CD4-positive, alpha-beta T cell treated with Interleukin-2 at 100 ng/mL for 4 hours (primary cell): ENCODE measurements around the gene ZNF254.
A peak's percentile ranks its signal among the peaks of the same experiment; 100 is the strongest.
"Not testable (repeated sequence)": the region's sequence is repeated elsewhere in the genome, so short reads cannot be mapped to it uniquely, and the experiment has no call there.

Experiments
- DNase-seq: peaks from one replicate; pipeline ENCODE4 v3.0.0-alpha.2; 2020; ENCODE audit warnings: low spot score

Gene ZNF254

DNA sequence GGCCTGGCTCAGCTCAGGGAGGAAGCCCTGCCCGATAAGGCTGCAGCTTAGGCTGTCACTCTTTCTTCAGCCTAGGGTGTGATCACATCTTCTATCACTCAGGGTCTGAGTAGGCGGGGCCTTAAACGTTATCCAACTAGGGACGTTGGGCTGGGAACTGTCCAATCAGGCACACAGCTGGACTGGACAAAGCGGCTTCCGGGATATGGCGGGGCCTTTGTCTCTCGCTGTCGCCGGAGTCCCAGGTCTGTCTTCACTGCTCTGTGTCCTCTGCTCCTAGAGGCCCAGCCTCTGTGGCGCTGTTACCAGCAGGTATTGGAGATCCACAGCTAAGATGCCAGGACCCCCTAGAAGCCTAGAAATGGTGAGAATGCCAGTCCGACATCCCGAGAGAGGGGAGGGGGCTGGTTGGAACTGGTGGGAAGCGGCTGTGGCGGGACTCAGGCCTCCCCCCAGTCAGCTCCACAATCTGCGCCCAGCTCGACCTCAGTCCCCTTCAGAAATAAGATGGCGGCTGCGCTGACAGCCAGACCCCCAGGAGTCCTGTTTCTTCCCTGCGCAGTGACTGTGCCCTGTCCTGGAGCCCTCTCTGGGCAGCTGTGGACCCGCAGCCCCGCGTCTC lies at the start of gene ZNF254:
TSS of gene ZNF254 (plus strand) at position 214 of the 622 bp plus-strand sequence. CDS start at position 335, 121 bp downstream.
- DNase-seq, result peak; percentile 83

DNA sequence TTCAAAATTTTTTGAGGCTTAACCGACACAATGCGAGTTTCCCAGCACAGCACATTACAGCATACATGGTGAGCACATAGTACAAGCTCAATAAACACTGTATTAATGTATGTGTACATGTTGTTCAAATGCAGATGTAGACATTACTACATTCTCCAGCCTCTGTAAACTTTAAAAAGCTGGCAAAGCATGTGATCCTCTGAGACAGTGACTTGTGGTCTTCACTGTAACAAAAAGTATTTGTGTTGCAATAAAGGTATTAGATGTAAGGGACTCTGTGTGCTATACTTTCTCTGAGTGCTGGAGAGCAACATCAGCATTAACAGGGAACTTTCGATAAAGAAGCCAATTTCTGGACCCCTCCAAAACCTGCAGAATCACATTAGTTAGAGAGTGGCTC lies 46.4 kb upstream of the ZNF254 start:
- DNase-seq, result no peak

DNA sequence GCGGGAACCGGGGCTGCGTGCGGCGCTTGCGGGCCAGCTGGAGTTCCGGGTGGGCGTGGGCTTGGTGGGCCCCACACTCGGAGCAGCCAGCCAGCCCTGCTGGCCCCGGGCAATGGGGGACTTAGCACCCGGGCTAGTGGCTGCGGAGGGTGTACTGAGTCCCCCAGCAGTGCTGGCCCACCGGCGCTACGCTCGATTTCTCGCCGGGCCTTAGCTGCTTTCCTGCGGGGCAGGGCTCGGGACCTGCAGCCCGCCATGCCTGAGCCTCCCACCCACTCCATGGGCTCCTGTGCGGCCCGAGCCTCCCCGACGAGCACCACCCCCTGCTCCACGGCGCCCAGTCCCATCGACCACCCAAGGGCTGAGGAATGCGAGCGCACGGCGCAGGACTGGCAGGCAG lies 45.7 kb upstream of the ZNF254 start:
- not testable (repeated sequence) for DNase-seq

DNA sequence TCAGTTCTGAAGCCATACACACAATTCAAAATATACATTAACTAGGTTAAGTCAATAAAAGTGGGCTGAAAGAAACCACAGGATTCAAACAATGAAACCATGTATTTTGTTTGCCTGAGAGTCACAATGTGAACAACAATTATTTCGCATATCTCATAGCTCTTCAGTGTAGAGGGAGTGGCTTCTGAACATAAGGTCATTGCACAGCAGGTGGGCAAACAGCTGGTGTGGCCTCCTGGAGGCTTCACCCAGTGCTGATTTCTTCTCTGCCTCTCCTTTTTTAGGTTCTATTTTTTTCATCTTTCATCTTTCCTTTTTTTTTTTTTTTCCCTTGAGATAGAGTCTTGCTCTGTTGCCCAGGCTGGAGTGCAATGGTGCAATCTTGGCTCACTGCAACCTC lies 40.4 kb upstream of the ZNF254 start:
- no peak for DNase-seq

DNA sequence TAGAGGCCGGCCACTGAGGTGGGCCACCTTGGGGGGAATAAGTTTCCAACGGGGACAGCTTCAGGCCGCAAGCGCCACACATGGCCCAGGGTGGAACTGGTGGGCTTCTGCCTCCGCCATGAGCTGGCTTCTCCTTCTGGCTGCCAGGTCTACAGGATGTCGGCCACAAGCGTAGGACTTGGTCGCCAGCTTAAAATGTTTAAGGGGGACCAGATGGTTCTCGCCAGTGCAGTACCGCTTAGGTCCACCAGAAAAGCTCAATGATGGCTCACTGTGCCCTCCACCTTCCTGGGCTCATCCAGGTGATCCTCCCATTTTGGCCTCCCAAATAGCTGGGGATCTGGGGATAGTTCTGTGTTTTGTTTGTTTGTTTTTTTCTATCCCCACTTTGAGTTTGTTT lies 38.7 kb upstream of the ZNF254 start:
- DNase-seq, result no peak

DNA sequence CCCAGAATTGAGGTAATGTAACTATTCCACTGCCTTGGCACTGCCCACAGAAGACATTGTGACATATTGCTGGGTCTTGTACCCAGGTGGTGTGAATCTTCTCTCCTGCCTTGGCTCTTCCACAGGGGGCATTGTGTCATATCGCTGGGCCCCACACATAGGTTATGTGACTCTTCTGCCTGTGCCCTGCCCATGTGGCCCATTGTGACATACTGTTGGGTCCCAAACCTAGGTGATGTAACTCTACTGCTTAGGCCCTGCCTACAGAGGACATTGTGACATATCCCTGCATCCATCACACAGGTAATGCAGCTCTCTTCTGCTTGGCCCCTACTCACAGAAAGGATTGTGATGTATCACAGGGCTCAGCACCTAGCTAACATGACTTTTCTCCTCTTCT lies 37.5 kb upstream of the ZNF254 start:
- DNase-seq, result no peak

DNA sequence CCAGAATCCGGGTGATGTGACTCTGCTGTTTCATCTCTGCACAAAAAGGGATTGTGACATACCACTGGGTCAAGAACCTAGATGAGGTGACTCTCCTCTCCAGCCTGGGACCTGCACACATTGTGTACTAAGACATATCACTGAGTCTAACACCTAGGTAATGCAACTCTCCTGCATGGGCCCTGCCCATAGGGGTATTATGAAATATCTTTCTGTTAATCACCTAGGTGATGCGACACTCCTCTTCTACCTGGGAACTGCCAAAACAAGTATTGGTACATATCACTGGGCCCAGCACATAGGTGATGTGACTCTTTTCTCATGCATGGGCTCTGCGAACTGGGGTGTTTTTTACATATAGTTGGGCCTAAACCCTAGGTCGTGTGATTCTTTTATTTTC lies 35.5 kb upstream of the ZNF254 start:
- no peak for DNase-seq

DNA sequence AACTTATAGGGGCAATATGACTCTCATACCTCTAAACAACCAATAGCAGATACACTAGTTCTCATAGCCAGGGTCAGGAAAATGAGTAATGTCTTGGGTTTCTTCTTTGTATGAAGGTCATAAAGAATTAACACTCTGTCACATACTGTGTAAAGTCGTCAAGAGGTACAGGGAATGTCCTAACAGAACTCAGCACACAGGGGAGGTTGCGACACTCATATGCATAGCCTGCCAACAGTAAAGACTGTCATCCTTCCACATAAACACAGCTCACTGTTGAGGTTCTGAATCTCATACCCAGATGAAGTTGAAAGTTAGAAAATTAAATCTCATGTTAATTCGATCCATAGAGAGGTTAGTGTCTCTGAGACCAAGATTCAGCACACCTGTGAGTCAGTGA lies 34.2 kb upstream of the ZNF254 start:
- DNase-seq, result no peak

DNA sequence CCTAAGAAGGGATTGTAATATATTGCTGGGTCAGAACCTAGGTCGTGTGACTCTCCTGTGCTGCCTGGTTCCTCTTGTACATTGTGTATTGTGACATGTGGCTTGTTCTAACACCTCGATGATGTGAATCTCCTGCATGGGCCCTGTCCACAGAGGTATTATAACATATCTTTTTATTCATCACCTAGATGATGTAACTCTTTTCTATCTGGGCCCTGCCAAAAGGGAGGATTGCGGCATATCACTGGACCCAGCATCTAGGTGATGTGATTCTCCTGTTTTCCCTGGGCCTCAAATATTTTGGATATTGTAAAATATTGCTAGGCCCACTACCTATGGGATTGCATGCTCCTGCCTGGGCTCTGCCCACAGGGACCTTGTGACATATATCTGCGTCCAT lies 33.4 kb upstream of the ZNF254 start:
- DNase-seq, result no peak

DNA sequence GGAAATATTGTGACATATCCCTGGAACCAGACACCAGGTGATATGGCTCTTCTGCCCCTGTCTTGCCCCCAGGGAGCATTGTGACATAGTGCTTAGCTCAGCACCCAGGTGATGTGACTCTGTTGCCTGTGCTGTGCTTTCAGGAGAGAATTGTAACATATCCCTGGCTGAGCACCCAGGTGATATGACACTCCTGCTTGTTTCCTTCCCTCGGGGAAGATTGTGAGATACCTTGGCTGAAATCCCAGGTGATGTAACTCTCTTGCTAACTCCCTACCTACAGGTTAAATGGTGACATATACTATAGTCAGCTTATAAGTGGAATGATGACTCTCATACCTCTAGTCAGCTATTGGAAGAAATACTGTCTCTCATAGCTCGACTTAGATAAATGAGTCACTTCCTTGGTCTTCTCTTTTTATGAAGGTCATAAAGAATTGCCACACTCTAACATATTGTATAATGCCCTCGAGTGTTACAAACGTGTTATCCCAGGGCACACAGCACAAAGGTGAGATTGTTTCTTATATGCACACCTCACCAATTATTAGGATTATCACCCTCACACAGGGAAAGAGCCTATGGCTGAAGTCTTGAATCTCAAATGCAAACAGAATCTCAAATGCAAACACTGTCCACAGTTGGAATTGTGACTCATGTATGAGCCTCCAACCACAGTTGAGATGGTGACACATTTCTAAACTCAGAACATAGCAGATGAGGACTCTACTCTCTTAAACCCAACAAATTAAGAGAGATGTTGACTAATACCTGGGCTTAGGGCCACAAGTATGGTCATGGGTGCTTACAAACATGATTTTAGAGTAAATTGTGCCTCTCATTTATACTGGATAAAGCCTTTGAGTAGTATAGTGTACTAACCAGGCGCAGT lies 32.7 kb upstream of the ZNF254 start:
- DNase-seq, result no peak

DNA sequence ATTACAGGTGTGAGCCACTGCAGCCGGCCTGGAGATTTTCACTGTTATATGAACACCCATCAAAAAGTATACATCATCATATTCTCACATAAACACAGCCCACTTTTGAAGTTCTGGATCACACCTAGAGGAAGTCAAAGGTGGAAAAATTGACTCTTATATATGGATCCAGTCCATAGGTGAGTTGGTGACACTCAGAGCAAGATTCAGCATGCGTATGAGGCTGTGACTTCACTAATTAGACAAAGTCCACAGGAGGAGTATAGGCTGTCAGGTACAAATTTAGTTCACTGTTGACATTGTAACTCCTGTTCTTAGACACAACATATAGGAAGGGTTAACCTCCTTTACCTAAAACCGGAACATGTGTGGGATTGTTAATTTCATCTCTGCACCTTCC lies 31.4 kb upstream of the ZNF254 start:
- no peak for DNase-seq

DNA sequence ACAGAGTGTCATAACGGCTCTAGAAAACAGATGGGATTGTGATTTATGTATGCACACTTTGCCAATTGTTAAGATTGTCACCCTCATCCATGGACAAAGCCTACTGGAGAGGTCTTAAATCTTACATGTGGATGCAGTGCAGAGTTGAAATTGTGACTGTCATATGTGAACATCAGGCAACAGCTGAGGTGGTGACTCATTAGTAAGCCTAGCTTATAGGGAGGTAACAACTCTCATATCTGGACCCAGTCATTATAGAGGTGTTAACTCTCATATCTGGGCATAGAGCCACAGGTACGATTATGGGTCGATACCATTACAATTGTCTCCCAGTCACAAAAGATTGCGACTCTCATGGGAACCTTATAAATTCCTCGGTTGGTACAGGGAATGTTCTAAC lies 29.8 kb upstream of the ZNF254 start:
- no peak for DNase-seq

DNA sequence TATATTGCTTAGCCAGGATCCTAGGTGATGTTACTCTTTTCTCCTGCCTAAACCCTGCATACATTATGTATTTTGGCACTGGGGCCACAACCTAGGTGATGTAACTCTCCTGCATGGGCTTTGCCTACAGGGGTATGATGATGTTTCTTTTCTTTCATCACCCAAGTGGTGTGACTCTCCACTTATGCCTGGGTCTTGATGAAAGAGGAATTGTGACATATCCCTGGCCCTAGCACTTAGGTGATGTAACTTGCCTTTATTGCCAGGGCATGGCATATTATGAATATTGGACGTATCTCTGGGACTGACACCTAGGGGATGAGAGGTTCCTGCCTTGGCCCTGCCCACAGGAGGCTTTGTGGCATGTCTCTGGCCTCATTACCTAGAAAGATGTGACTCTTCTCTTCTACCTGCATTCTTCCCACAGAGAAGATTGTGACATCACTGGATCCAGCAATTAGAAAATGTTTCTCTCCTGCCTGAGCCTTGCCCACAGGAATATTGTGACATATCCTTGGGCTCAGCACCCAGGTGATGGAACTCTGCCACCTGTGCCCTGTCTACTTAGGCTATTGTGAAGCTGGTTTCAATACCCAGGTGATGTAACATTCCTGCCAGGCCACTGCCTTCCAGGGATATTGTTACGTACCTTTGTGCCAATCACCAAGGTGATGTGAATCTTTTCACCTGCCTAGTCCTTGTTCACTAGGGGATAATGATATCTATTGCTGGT lies 27.3 kb upstream of the ZNF254 start:
- no peak for DNase-seq

DNA sequence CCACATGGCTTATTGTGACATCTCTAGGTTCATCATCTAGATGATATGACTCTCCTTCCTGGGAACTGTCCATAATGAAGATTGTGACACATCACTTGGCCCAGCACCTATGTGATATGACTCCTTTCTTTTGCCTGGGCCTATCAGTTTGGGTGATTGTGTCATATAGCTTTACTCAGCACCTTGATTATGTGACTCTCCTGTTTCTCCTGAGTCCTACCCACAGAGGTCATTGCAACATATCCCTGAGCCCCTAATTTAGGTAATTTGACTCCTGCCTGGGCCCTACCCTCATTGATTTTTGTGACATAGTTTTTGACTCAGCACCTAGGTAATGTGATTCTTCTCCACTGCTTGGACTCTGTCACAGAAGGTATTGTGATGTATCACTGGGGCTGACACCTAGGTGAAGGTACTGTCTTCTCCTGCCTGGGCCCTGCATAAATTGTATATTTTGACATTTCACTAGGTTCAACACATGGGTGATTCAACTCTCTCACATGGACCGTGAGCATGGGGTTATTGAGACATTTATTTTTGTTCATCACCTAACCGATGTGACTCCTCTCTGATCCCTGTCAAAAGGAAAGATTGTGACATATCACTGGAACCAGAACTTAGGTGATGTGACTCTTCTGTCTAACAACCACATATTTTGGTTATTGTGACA lies 26.2 kb upstream of the ZNF254 start:
- DNase-seq, result no peak

DNA sequence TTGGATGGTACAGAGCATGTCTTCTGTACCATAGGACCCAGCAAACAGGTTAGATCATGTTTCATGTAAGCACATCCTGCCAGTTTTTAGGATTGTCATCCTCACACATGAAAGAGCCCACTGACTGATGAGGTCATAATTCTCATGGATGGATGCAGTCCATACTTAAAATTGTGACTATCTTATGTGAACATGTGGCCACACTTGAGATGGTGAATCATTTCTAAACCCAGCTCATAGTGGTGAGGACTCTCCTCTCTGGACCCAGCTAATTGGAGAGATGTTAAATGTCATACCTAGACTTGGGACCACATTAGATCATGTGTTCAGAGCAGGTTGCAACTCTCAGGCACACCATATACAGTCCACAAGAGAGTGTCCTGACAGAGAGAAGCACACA lies 24.8 kb upstream of the ZNF254 start:
- DNase-seq, result no peak

DNA sequence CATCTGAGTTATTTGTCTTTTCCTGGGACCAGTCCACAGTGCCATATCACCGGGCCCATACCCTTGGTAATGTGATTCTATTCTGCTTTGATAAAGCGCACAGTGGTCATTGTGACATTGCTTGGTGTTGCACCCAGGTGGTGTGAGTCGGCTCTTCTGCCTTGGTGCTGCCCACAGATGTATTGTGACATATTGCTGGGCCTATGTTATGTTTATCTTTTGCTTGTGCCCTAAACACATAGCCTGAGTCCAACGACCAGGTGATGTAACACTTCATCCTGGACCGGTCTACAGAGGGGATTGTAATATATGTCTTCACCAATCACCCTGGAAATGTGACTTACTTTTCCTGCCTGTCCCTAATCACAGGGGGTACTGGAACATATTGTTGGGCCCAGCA lies 23.7 kb upstream of the ZNF254 start:
- DNase-seq, result no peak

DNA sequence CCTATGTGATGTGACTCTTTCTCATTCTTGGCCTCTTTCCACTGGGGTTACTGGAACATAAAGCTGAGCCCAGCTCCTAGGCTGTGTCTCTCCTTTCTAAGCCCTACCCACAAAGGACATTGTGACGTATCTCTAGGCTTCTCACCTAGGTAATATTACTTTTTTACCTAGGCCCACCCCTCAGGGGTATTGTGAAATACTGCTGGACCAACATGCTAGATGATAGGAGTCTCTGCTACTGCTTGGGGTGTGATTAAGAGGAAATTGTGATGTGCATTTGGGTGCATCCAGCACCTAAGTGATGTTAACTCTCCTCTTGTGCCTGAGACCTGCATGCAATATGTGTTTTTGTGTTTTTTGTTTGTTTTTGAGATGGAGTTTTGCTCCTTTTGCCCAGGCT lies 22.8 kb upstream of the ZNF254 start:
- no peak for DNase-seq

DNA sequence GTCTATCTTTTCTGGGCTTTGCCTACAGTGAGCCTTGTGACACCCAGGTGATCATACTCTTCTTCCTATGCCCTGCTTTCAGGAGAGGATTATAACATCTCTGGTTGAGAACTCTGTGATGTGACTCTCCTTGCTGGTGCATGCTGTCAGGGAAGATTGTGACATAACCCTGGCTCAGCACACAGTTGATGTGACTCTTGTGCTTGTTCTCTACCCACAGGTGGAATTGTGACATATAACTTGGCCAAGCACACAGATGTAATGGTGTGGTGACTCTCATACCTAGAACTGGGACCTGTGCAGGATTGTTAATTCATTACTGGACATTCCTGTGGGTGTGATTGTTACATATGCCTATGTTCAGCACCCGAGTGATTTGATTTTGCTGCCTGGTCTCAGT lies 21.7 kb upstream of the ZNF254 start:
- no peak for DNase-seq

DNA sequence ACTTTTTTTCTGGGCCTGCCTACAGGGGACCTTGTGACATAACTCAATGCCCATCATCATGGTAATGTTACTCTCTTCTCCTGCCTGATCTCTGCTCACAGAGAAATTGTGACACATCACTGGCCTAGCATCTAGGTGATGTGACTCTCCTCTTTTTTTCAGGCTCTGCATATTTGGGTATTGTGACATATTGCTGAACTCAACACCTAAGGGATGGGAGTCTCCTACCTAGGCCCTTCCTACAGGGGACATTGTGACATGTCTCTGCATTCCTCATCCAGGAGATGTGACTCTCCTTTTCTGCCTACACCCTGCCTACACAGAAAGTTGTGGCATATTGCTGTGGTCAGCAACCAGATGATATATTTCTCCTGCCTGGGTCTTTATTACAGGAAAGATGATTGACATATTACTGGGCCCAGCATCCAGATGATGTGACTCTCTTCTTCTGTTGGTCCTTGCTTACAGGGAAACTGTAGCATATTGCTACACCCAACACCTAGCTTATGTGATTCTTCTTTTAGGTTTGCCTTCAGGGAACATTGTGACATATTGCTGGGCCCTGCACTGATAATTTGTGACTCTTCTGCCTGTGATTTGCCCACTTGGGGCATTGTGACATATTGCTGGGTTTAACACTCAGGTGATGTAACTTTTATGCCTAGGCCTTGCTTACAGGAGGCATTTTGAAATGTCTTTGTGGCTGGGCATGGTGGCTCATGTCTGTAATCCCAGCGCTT lies 21.0 kb upstream of the ZNF254 start:
- no peak for DNase-seq

DNA sequence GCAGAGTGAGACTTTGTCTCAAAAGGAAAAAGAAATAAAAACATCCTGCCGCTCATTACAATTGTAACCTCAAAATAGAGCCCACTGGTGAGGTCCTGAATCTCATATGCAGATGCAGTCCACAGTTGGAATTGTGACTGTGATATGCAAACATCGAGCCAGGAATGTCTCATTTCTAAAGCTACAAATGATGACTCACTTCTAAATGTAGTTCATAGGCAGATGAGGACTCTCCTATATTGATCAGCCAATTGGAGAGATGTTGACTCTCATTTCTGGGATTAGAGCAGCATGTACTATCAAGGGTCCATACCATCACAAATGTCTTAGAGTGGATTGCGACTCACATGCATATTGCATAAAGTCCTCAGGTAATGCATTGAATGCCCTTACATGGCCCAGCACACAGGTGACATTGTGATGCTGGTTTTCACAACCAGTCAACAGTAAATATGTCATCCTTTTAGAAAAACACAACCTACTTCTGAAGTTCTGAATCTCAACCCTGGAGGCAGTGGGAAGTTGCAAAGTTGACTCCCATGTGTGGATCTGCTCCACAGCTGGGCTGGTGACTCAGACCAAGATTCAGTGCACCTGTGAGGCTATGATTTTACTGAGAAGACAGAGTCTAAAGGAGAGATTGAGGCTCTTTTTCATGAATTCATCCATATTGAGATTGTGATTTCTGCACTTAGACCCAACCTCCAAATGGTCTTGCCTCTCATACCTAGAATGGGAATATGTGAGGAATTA lies 16.9 kb upstream of the ZNF254 start:
- no peak for DNase-seq

DNA sequence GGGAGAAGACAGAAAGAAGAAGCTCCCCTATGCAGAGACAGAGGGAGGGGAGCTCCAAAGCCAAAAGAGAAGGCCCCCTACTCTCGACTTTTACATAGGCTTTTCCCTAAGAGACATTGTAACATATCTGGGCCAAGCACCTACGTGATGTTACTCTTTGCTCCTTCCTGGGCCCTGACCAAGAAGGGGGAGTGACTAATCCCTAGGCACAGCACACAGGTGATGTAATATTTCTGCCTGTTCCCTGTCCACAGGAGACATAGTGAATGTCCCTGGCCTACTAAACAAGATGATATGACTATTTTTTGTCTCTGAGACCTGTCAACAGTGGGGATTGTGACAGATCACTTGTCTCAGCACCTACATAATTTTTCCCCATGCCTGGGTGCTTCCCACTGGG lies 15.9 kb upstream of the ZNF254 start:
- no peak for DNase-seq
